H1 (cell line): ENCODE measurements around the gene ATP2B1. TPM values are rescaled to one million over a fixed set of nuclear protein-coding genes. Genes with fewer than 3 reads are reported as not detected.

ENCODE experiments used
- CTCF ChIA-PET: fragments of 300-600 bp; sonication (Branson Sonifier 250); formaldehyde crosslinking; loops from one replicate; lab custom pipeline; 2021; ENCODE audit not compliant: partially characterized antibody; lab: Charles Lee
- POLR2A ChIA-PET: fragments of 300-600 bp; sonication (Branson Sonifier 250); formaldehyde crosslinking; loops from one replicate; lab custom pipeline; 2021; ENCODE audit warnings: inconsistent platforms; ENCODE audit not compliant: partially characterized antibody; lab: Charles Lee
- DNase-seq, 2 experiments: peaks; one replicate each; pipeline versions ENCODE4 v3.0.0 to v3.0.0-alpha.2; 2010 to 2022; ENCODE audit warnings: low spot score in 2 of 2, low read depth in 1 of 2, mixed read lengths in 1 of 2
- FAIRE-seq: peaks from 2 replicates; lab custom pipeline; 2011; peaks lifted over from hg19 to GRCh38; lab: Jason Lieb, UNC
- H2AFZ ChIP-seq: 2 replicates; pipeline ENCODE4 v1.8.1; 2012; ENCODE audit warnings: low read length, inconsistent platforms
- H2AK5ac ChIP-seq: 2 replicates; pipeline ENCODE4 v1.6.1; 2013; ENCODE audit warnings: low read depth, low read length
- H2BK120ac ChIP-seq: replicated peaks from 2 replicates; pipeline ENCODE3; 2013; ENCODE audit warnings: low read depth, low read length, inconsistent platforms
- H2BK12ac ChIP-seq: 2 replicates; pipeline ENCODE4 v1.6.1; 2013; ENCODE audit warnings: low read depth, low read length
- H2BK15ac ChIP-seq: 2 replicates; pipeline ENCODE4 v1.6.1; 2013; ENCODE audit warnings: low read length
- H2BK20ac ChIP-seq: 2 replicates; pipeline ENCODE4 v1.6.1; 2013; ENCODE audit warnings: low read length
- H2BK5ac ChIP-seq: 2 replicates; pipeline ENCODE4 v1.6.1; 2013; ENCODE audit warnings: low read depth, low read length
- H3K14ac ChIP-seq: 2 replicates; pipeline ENCODE4 v1.6.1; 2013; ENCODE audit warnings: inconsistent platforms; ENCODE audit not compliant: insufficient read length
- H3K18ac ChIP-seq: 2 replicates; pipeline ENCODE4 v1.6.1; 2013; ENCODE audit warnings: low read length; ENCODE audit errors: extremely low read depth
- H3K23ac ChIP-seq: 2 replicates; pipeline ENCODE4 v1.6.1; 2013; ENCODE audit warnings: inconsistent platforms; ENCODE audit not compliant: insufficient read length
- H3K23me2 ChIP-seq: 2 replicates; pipeline ENCODE4 v1.6.1; 2013; ENCODE audit warnings: low read depth, low read length
- H3K27ac ChIP-seq: 2 replicates; pipeline ENCODE4 v1.6.1; 2011; ENCODE audit warnings: low read depth, low read length, inconsistent platforms
- H3K27me3 ChIP-seq, 4 experiments: replicated peaks in 1 of 4; 1 replicate in 1 of 4; 2 replicates in 3 of 4; pipeline versions ENCODE4 v1.6.1 to v1.8.1; 2011 to 2013; ENCODE audit warnings: low read length in 3 of 4, mild to moderate bottlenecking in 3 of 4, inconsistent platforms in 2 of 4, mixed read lengths in 2 of 4, moderate library complexity in 1 of 4; ENCODE audit not compliant: control insufficient read depth in 3 of 4, insufficient read depth in 3 of 4; ENCODE audit errors: extremely low read depth in 1 of 4
- H3K36me3 ChIP-seq, 4 experiments: 2 replicates each; pipeline versions ENCODE4 v1.6.1 to v1.8.1; 2011 to 2013; ENCODE audit warnings: mild to moderate bottlenecking in 4 of 4, low read length in 3 of 4, moderate library complexity in 2 of 4, control low read depth in 1 of 4, inconsistent platforms in 1 of 4; ENCODE audit not compliant: insufficient read depth in 4 of 4, control insufficient read depth in 2 of 4
- H3K4ac ChIP-seq: replicated peaks from 2 replicates; pipeline ENCODE3; 2013; ENCODE audit warnings: low read length, low read depth, mixed read lengths, inconsistent platforms; ENCODE audit not compliant: insufficient read length
- H3K4me1 ChIP-seq, 4 experiments: replicated peaks in 1 of 4; 1 replicate in 1 of 4; 2 replicates in 3 of 4; pipeline versions ENCODE4 v1.6.1 to v1.8.1; 2011 to 2013; ENCODE audit warnings: low read length in 3 of 4, inconsistent platforms in 2 of 4, mixed read lengths in 1 of 4; ENCODE audit not compliant: insufficient read depth in 4 of 4, control insufficient read depth in 3 of 4
- H3K4me2 ChIP-seq, 2 experiments: 2 replicates each; pipeline versions ENCODE4 v1.6.1 to v1.8.1; 2011 to 2013; ENCODE audit warnings: low read depth in 2 of 2, low read length in 2 of 2, control low read depth in 1 of 2, inconsistent platforms in 1 of 2, mild to moderate bottlenecking in 1 of 2; ENCODE audit not compliant: insufficient read depth in 1 of 2
- H3K4me3 ChIP-seq, 4 experiments: fragments of 200-600, 300-600 bp in 1 of 4; sonication (generic), shearing (Covaris generic), sonication (Bioruptor Twin) in 1 of 4; 2 replicates each; pipeline versions ENCODE4 v1.5.1 to v1.8.1; 2011 to 2016; ENCODE audit warnings: low read length in 4 of 4, low read depth in 3 of 4, control low read depth in 2 of 4, inconsistent platforms in 2 of 4, mild to moderate bottlenecking in 2 of 4, mixed read lengths in 1 of 4, moderate library complexity in 1 of 4; ENCODE audit not compliant: insufficient read depth in 2 of 4; ENCODE audit errors: extremely low read depth in 1 of 4
- H3K56ac ChIP-seq: replicated peaks from 2 replicates; pipeline ENCODE3; 2013; ENCODE audit warnings: low read depth, mild to moderate bottlenecking, mixed read lengths, low read length, inconsistent platforms; ENCODE audit not compliant: insufficient read length
- H3K79me1 ChIP-seq: 2 replicates; pipeline ENCODE4 v1.6.1; 2013; ENCODE audit warnings: low read depth, low read length, control low read depth
- H3K79me2 ChIP-seq, 2 experiments: 2 replicates each; pipeline versions ENCODE4 v1.6.1 to v1.8.1; 2012 to 2013; ENCODE audit warnings: low read length in 2 of 2, mild to moderate bottlenecking in 2 of 2, inconsistent platforms in 1 of 2; ENCODE audit not compliant: insufficient read depth in 2 of 2, control insufficient read depth in 1 of 2
- H3K9ac ChIP-seq, 4 experiments: replicated peaks in 1 of 4; 1 replicate in 1 of 4; 2 replicates in 3 of 4; pipeline versions ENCODE4 v1.6.1 to v1.8.1; 2011 to 2013; ENCODE audit warnings: low read depth in 3 of 4, low read length in 3 of 4, control low read depth in 2 of 4, mild to moderate bottlenecking in 2 of 4, moderate library complexity in 2 of 4, inconsistent platforms in 1 of 4; ENCODE audit errors: extremely low read depth in 1 of 4
- H3K9me3 ChIP-seq, 2 experiments: 2 replicates each; pipeline versions ENCODE4 v1.6.1 to v1.8.1; 2012 to 2013; ENCODE audit warnings: mild to moderate bottlenecking in 2 of 2, moderate library complexity in 2 of 2, control low read depth in 1 of 2, inconsistent platforms in 1 of 2, low read depth in 1 of 2, low read length in 1 of 2, mixed read lengths in 1 of 2; ENCODE audit not compliant: insufficient read depth in 2 of 2
- H4K20me1 ChIP-seq, 2 experiments: replicated peaks in 1 of 2; 2 replicates each; pipeline versions ENCODE3 to v1.8.1; 2011 to 2013; ENCODE audit warnings: inconsistent platforms in 2 of 2, low read length in 2 of 2, mild to moderate bottlenecking in 1 of 2; ENCODE audit not compliant: insufficient read depth in 2 of 2, control insufficient read depth in 1 of 2
- H4K5ac ChIP-seq: 2 replicates; pipeline ENCODE4 v1.6.1; 2013; ENCODE audit warnings: low read length, low read depth, mixed read lengths, inconsistent platforms; ENCODE audit not compliant: insufficient read length
- H4K8ac ChIP-seq: 2 replicates; pipeline ENCODE4 v1.8.0; 2013; ENCODE audit warnings: mild to moderate bottlenecking, moderate library complexity, low read length, inconsistent platforms; ENCODE audit not compliant: insufficient read depth; ENCODE audit errors: extremely low read depth
- H4K91ac ChIP-seq: replicated peaks from 2 replicates; pipeline ENCODE3; 2013; ENCODE audit warnings: low read length, mixed read lengths, inconsistent platforms; ENCODE audit not compliant: insufficient read length
- RXRA ChIP-seq: IDR thresholded peaks from 2 replicates; pipeline ENCODE4 v1.6.1; 2011; ENCODE audit warnings: low read depth, mild to moderate bottlenecking, low read length, moderate library complexity; ENCODE audit not compliant: insufficient read depth
- SIRT6 ChIP-seq: IDR thresholded peaks from one replicate; pipeline ENCODE4 v1.7.1; 2012; ENCODE audit warnings: low read length, inconsistent platforms
- TBP ChIP-seq: IDR thresholded peaks from 2 replicates; pipeline ENCODE4 v1.6.1; 2011; ENCODE audit warnings: low read depth, low read length, improper control_type of control experiment
- WGBS, 2 experiments: shearing (Covaris generic) in 1 of 2; methylation state at CpG; one replicate each; pipeline versions ENCODE4 v1.1.6 to v1.1.7; 2013 to 2015; ENCODE audit warnings: low lambda C conversion rate in 2 of 2, mixed read lengths in 2 of 2, inconsistent platforms in 1 of 2, low coverage in 1 of 2, missing lambda C conversion rate in 1 of 2; ENCODE audit not compliant: insufficient replicate concordance in 2 of 2, insufficient coverage in 1 of 2, insufficient read length in 1 of 2; ENCODE audit errors: extremely low coverage in 1 of 2, missing lambda C conversion rate in 1 of 2; 5-methylcytosine and 5-hydroxymethylcytosine counted together
- polyA plus RNA-seq, 7 experiments: library from polyadenylated mRNA; depleted of rRNA in 3 of 7; stranded (reverse) in 5 of 7; unstranded in 2 of 7; fragments of >200 nt in 5 of 7; fragments of 200-250 nt in 2 of 7; gene quantifications; 1 replicate in 5 of 7; 2 replicates in 1 of 7; 4 replicates in 1 of 7; pipeline versions ENCODE4 v1.2.1 to v1.2.3, GENCODE V29; 2011 to 2013; ENCODE audit warnings: missing spikeins in 2 of 7, mixed read lengths in 2 of 7
- total RNA-seq: library from RNA; stranded (reverse); fragmentation: NEBNext Ultra II Directional; extraction: Animal tissue kit (Norgen Biotek cat#: 25700); gene quantifications from 2 replicates; pipeline ENCODE4 v1.2.1, GENCODE V29; 2021

The ATP2B1 gene
- total and polyA plus RNA-seq, 2 of the 8 experiments (the other 6 are each of a cell fraction or from before 2014, with no cell fraction given) = 4.3 to 32.0 TPM

DNA sequence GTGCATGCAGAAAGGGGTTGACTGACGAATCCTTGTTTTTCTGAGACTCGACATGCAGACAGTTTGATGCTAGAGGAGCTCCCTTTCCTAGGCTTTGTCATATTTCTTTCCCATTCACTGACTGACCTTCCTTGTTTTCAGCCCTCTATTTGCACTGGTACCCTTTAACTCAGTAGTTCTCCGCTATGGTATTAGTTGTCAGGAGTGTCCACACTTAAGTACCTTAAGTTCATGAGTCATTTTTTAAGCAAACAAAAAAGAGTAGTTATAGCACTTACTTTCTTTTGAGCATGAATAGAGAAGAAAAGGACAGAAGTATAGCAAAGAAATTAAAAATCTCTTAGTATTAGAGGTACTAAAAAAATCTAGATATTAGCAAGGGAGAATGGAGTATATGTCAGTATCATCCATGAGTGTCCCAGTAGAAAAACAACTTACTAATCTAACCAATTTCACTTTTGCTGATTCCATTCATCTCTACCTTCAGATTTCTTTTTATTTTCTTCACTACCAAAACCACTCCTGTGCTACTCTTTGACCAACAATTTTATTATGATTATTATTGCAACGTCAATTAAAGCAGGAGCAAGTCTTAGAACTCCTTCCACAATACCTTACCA, 8.3 kb downstream of the ATP2B1 start:
- H3K14ac ChIP-seq = no peak overlapping the region
- FAIRE-seq (no peak), DNase-seq (no peak)
- no peak overlapping the region for H3K23ac ChIP-seq
- no peak overlapping the region for H3K4me2 ChIP-seq
- no peaks in the 10 kb centered on the region for H3K27me3 ChIP-seq
- no peak overlapping the region for H3K4me3 ChIP-seq
- no peaks in the 10 kb centered on the region for H3K9me3 ChIP-seq
- no peak overlapping the region for H2BK20ac ChIP-seq
- peaks cover 4% of the 10 kb centered on the region for H3K79me1 ChIP-seq
- no peak overlapping the region for H3K56ac ChIP-seq
- H4K91ac ChIP-seq = no peak overlapping the region
- no peak overlapping the region for H4K8ac ChIP-seq
- no peak overlapping the region for H2AFZ ChIP-seq
- peaks cover 6 to 7% of the 10 kb centered on the region in 2 experiments for H4K20me1 ChIP-seq
- no peak overlapping the region for H2BK5ac ChIP-seq
- H2BK15ac ChIP-seq = no peak overlapping the region
- H3K9ac ChIP-seq = no peak overlapping the region
- H2BK120ac ChIP-seq = no peak overlapping the region
- POLR2A ChIA-PET = interaction anchor here (0.7 to 1.0 kb wide), 2 partner anchors 9 to 16 kb away, joined by 3 to 4 read pairs; partner anchors contain the start of gene ATP2B1
- 85% methylated on average over 4 of the region's 4 CpGs; no CpG with 5 or more reads in 1 of the 2 experiments for WGBS, 2 experiments
- no peak overlapping the region for H3K18ac ChIP-seq
- CTCF ChIA-PET = interaction anchor here (0.7 to 3.4 kb wide), 4 partner anchors 93 to 161 kb away, joined by 3 to 12 read pairs (median 4); no protein-coding TSS in a partner anchor
- no peaks in the 10 kb centered on the region for H3K36me3 ChIP-seq
- no peak overlapping the region for H4K5ac ChIP-seq
- H3K23me2 ChIP-seq = no peaks in the 10 kb centered on the region
- H2AK5ac ChIP-seq = no peak overlapping the region
- H2BK12ac ChIP-seq = no peak overlapping the region
- no peaks in the 10 kb centered on the region for H3K4me1 ChIP-seq
- no peak overlapping the region for H3K4ac ChIP-seq
- H3K79me2 ChIP-seq = peaks cover 4 to 90% of the 10 kb centered on the region in 2 experiments; a peak in 2 of 4 replicates
- H3K27ac ChIP-seq = no peak overlapping the region
- TF ChIP-seq RXRA (no peak), TBP (no peak), SIRT6 (no peak)
